GM18519 (cell line): ENCODE results near the gene SH3YL1.
A peak's percentile ranks its signal among the peaks of the same experiment; 100 is the strongest.

Experiments
- ATAC-seq: cut with Tn5 transposase; IDR thresholded peaks from one replicate; pipeline ENCODE4 v1.9.1; 2021; ENCODE audit warnings: mild to moderate bottlenecking, moderate library complexity; ENCODE audit not compliant: unreplicated experiment, low FRiP score

The SH3YL1 gene, protein sequence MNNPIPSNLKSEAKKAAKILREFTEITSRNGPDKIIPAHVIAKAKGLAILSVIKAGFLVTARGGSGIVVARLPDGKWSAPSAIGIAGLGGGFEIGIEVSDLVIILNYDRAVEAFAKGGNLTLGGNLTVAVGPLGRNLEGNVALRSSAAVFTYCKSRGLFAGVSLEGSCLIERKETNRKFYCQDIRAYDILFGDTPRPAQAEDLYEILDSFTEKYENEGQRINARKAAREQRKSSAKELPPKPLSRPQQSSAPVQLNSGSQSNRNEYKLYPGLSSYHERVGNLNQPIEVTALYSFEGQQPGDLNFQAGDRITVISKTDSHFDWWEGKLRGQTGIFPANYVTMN

DNA sequence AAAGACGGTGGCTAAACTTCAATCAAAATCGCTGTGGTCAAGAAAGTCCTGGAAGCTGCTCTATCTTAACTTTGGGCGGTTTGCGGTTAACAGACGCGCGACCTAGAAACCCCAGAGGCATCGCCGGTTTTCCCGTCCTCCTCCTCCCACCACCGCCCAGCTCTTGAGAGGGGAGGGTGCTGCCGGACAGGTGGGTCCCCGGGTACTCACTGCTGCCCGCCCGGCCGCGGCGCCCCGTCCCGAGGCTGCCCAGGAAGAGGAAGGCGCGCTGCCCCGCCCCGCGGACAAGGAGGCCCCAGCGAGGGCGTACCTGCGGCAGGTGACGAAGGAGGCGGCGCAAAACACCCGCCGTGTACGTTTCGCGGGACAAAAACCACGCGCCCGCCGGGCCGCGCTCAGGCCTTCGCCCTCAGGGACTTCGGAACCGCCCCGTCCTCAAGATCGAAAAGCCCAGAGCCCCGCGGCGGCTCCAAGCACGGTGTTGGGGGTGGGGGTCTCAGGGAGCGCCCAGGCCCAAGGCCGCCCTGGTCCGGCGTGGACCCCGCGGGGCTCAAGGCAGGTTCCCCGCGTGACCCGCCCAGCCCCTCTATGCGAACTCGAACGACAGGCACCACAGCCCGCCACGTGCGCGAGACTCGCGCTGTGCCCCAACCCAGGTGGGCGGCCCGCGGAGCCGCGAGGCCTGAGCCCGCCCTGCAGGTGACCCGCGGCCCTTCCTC, at the start of gene SH3YL1:
SH3YL1 (minus strand) TSS at position 259 of the 719 bp plus-strand sequence; CDS start at position 211, 48 bp downstream.
- no peak for ATAC-seq

DNA sequence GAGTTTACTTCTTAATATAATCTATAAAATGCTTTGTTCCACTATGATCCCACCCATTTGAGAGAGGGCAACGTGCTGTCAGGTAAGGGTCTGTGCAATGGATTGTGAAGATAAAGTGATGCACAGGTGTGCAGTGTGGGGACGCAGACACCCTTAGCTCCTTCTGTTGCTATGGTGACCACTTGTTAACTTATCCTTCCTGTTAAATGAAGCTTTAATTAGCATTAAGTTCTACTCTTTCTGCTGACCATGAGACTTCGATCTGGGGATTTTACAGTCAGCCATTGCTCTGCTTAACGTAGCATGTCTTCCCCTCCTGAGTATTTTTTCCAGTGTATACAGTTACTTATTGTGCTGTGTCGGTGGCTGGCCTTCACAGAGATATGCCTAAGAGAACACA, 47.2 kb upstream of the SH3YL1 start:
- no peak for ATAC-seq

DNA sequence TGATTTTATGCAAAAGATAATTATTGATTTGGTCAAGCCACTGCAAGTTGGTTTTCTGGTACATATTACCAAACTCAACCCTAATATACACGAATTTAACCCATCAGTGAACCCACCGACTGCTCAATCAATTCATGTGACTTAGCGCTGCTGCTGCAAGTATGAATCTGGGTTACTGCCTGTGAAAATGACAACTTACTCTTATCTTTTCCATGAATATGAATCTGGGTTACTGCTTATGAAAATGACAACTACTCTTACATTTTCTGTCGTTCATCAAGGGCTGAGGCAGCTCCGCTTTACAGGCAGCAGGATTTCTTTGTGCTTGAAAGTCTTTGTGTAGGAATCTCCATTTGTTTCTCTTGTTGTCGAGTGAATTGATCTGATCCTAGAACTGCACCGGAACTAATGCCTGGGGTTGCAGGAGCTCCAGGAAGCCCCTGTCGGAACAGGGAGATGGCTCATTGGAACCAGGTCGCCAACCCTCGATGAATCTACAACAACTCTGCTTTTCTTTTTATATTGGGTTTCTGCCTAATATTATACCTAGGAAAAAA, 46.2 kb upstream of the SH3YL1 start:
- no peak for ATAC-seq

DNA sequence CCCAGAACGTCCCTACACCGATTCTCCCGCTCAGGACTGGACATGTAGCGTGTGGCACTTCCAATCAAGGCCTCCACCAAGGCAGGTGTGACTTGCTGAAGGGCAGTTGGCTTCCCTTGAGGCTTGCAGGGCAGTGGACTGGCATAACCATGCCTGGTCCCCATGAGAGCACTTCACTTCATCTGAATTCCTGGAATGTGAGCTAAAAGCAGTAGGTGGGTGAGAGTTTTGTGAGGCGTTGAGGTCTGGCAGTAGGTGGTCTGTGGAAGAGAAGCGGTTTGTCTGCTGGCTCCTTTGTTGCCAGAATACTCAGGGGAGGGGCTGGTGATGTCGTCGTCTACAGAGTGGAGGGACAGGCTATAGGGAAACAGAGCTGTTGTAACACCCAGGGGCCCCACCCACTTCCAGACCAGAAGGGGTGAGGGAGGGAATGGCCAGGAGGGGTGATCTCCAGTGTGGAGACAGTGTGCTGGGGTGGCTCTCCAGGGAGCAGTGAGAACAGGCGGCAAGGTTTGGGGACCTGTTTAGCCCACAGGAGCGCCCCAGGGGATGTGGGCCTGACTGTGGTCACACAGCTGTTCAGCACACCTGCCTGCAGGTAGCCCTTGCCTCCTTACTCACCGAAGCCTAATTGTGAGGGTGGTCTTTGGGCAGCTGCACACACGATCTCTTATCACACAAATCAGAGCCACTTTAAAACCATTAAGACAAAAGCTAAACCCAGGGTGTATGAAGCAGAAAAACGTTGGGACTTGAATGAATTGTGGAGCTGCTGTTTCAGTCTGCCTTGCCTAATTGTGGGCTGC, 45.5 kb upstream of the SH3YL1 start:
- no peak for ATAC-seq

DNA sequence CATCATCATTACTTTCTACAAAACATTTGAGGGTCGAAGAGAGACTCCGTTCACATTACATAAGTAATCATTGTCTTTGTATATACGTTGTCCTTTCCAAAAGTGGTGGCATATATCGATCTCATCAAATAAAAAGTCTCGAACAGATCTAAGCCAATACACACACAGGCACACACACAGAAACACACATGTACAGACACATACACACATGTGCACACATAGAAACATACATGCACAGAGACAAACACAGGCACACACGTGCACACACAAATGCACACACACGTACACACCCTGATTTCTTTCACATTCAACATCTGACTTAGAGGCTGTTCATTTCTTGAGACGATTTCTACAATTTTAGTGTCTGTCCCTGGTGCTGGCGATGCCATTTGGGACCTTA, 41.5 kb upstream of the SH3YL1 start:
- ATAC-seq: no peak

DNA sequence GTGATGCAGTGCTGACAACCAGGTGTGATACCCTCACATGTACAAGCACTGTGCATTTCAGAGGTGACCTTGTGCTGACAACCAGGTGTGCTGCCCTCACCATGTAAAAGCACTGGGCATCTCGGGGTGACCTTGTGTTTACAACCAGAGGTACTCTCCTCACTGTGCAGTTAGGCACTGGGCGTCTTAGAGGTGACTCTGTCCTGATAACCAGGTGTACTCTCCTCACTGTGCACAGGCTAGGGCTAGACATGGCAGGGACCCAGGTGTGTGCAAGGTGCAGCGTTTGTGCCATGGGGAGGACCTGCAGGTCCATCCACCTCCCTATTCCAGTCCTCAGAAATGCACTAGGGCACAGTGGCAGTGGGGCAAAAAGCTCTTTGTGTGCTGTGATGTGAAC, 32.5 kb upstream of the SH3YL1 start:
- ATAC-seq: no peak

DNA sequence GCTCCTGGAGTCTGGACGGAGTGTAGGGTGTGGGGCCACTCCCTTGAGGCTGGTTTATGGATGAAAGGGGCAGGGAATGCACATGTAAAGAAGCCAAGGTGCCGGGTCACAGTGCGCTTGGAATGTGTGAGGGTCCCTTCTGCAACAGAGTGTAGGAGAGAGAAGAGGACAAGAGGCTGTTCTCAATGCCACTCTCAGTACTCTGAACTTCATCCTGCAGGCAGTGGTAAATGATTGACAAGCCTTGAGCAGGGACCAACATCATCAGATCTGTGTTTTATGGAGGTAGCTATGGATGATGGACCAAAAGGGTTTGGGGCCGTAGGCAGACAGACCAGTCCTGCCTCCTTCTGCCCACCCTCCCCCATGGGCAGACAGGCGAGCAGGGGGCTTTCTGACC, 31.3 kb upstream of the SH3YL1 start:
- no peak for ATAC-seq

DNA sequence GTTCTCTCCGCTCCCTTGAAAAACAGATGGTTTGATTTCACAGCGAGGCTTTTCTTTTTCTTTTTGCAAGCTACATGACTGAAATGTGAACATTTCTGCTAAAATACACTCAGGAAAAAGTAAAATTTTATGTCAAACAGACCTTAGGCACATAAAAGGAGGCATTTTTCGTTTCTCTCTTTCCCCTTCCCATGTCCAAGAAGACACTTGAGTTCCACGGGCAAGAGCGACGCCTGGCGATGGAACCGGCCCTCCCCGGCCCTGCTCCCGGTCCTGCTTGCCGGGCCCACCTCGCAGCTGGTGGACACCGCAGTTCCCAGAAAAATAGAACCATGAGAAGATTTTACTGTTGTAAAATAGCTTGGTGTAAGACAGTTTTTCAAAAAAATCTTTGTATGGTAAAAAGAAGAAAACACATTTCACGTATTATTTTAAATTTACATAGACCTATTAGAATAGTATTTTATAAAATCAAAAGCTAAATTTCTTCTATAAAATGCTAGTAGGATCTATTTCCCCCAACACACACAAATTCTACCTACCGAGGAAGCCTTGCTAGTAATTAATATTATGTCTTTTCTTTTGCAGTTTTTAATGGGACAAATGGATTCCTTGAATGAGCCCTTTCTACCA, 26.4 kb upstream of the SH3YL1 start:
- no peak for ATAC-seq

DNA sequence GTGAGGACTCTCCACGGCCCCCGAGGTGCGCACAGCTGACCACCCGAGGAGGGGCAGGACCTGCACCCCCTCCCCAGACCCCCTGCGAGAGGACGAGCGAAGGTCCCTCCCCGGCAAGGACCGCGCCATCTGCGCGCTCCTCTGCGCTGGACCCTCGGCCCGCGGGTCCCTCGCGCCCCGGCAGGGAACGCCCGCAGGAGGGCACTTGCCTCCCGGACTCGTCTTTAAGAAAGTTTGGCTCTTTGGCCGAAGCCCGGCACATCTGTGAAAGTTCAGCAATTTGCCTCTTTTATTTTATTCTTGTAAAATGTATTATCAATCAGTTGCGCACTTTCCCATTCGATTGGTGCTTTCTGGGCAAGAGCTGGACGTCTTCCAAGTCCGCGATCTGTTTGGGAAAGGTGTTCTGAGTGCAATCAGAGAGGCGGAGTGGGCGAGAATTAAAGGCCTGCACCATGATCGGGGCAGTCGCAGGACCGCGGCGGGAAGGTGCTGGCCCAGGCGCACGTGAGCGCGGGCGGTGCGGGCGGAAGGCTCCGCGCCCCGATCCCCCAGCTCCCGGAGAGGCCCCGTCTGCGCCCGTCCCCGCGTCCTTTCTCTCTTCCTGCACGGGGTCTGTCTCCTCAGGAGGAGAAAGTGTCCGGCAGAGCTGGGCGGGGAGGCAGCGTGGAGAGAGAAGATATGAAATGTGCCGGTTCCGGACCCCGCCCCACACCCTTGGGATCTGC, 25.7 kb upstream of the SH3YL1 start:
- ATAC-seq: no peak

DNA sequence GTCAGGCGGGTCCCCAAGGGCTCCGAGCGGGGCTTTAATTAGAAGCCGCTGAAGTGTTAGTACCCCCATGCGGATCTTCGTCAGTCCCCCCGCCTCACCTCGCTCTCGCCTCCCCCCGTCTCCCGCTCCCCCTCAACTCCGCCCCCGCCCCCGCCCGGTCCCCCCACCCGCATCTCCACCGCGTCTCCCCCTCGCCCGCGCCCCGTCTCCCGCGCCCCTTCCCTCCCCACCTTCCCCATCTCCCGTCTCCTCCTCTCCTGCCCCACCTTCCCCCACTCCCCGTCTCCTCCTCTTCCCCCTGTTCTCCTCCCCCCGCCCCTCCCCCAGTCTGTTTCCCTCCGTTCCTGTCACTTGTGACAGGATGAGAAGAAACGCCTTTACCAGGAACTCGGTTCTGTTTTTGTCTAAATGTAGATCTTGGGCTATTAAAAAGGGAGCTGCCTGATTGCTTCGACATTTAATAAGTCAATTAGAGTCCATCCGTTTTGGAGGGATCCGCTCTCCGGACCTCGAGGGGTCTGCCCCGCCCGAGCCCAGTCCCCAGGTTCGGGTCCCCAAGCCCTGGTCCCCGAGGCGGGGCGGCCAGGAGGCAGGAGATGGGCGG, 25.0 kb upstream of the SH3YL1 start:
- no peak for ATAC-seq

DNA sequence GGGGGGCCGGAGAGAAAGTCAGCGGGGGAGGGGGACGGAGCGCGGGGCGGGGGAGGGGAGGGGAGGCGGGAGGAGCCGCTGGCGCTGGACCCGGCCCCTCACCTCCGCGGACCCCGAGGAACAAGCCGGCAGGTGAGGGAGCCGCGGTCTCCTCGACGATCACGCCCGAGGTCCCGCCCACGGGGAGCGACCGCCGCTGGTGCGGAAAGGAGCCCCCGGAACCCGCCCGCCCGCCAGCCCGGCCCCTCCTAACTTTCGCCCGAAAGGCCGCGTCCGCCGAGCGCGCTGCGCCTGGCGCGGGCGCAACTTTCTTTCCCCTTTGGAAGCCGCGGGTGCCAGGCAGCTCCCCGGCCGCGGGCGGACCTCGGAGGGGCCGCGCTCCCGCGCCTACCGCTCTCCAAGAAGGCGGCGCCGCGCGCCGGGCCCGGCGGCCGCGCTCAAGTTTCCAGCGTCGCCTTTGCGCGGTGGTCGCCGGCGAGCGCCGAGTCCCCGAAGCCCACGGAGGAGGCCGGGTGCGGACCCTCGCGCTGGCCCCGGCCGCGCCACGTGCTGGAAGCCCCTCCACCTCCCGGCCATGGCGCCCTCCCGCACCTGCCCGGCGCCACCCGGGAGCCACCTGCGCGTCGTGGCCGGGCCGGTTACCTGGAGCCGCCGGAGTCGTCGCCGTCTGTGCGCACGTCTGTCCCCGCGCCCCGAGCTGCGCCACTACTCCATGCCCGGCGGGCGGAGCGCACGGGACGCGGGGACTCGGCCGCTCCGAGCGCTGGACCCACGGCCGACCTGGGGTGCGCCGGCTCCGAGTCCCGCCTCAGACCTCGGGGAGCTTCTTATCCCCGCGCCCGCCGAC, 24.3 kb upstream of the SH3YL1 start, which contains the start of gene ALKAL2:
ALKAL2 (minus strand) TSS at position 181 of the 847 bp plus-strand sequence. CDS start 256 bp downstream, outside the sequence.
- no peak for ATAC-seq

DNA sequence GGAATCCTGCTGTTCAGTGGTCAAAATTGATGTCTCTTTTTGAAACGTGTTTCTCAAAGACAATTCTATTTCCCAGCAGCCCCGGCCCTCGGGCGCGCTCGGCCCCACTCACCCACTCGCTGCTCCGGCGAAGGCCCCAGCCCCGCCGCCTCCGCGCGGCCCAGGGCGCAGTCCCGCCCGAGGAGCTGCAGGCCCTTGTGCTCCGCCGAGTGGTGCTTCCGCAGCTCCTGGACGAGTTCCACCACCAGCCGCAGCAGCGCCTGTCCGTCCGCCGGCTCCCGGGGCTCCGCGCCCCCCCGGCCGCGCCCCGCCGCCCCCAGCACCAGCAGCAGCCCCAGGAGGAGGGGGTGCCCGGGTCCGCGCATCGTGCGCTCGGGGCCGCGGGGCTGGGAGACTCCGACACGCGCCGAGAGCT, 23.6 kb upstream of the SH3YL1 start:
- peak; percentile 39 for ATAC-seq

DNA sequence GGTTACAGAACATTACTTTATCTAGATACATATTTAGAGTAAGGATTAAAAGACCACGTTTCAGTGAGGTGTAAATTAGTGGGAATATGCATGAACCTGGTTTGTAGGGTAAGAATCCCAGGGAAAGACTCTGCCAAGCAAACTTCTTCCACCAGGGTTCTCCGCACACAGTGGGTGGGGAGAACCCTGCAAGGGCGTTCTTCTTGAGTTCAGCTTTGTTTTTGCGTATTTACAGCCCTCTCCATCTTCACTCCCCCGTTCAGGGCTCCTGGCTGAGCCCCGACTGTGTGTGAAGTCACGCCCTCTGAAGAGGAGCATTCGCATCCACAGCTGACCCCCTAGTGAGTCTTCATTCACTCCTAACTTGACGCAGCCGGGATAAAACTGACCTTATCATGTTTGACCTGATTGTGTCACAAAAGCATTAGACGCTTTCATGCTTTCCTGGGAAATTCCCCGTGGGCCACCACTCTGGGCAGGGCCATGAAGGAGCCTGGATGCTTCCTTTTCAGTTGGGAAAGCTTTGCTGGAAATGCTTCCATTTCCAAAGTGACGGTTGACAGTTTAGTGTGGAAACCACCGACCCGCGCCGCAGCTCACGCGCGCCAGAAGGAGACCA, 23.1 kb upstream of the SH3YL1 start:
- no peak for ATAC-seq

DNA sequence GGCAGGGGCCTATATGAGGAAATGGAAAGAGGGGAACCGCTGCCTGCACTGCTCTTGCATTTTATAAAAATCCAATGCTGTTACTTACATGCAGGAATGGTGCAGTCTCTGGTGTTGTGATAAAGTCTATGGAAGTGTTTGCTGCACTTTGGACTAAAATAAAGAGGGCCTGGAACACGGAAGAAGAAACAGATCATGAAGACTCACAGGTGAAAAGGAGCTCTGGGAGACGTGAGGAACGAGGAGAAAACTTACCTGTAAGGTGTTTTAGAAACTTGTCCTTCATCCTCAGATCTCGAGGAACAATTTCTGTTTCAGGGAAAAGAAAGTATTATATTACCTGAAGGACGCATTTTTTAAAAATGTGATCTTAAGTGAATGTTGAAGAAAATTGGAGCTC, 22.2 kb upstream of the SH3YL1 start:
- ATAC-seq: no peak

DNA sequence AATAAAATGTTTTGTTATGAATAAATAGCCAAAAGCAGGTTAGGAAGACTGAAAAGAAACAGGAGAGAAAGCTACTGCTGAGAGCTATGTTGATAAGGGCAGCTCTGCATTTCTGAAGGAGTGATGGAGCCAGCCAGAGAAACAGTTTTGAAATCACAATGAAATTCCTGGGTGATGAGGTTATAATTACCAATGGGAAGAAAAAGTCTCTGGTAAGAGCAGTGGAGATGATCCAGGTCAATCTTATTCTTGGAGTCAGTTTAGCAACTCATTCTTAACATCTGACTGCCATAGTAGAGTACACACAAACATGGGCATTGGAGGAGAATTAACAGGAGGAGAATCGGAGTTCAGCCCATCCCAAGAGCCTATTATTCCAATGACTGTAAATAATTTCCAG, 21.7 kb upstream of the SH3YL1 start:
- no peak for ATAC-seq

DNA sequence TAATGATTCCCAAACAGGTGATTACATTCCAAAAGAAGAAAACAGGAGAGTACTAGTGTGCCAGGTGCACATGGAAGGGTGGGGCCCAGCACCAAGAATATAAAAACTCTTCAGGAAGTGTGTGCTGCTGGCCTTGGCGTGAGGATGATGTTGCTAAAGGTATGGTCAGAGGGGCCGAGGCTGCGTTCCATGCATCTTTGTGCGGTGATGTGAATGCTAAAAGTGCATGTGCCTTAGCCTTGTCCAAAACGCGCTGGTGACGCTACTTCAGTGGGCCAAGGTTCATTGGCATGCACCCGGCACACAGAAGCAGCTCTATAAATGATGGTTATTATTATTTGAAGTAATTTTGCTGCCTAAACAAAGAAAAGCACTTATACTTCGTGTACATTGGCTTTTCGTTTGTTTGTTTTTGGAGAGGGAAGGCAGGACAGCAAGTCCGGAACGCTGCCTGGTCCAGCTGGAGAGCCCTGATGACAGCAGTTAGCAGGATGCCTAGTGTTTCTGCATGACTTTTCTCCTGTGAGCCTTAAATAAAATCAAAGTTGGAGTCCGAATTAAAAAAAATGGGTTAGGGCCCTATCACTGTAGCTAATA, 21.2 kb upstream of the SH3YL1 start:
- no peak for ATAC-seq

DNA sequence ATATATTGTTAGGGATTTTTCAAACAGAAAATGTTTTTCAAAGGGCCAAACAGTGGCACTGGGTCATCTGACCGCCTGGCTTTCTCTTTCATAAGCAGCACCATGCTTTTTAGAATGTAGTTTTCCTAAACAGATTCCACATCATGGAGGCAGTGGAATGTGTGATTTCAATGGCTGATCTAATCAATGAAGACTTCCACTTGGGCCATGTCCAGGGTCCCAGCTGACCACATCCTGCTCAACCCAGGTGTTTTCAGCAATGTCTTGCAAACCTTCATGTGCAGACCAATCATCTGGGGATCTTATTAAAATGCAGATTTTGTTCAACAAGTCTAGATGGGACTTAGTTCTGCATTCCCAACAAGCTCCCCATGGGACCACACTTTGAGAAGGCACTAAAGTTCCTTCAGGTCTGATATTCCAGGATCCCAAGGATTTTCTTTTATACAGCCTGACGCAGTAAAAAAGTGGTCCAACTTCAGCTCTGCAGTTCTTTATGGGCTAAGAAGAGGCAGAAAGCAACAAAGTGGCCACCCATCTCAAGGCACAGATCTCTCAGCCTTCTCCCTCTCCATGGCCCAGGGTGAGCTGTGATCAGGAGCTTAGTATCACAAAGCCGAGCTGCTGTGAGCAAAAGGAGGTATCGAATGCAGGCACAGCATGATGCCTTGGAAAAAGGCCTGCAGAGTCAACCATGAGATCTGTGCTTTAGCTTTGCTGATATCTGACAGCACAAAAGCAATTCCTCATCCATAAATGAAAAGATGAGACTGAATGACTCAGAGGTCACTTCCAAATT, 20.4 kb upstream of the SH3YL1 start:
- no peak for ATAC-seq
